Activated CD8-positive, alpha-beta memory T cell treated with anti-CD3 and anti-CD28 coated beads, Interleukin-2, amount 50 U/mL, for 1 hour (primary cell): ENCODE measurements around the gene EEA1.
"Not testable (repeated sequence)": the region's sequence is repeated elsewhere in the genome, so short reads cannot be mapped to it uniquely, and the experiment has no call there.

ENCODE experiments used
- DNase-seq: peaks from one replicate; pipeline ENCODE4 v3.0.0-alpha.2; 2020; ENCODE audit errors: extremely low read depth

The EEA1 gene

GRCh38 chr12:92803903-92804302, 125.2 kb downstream of the EEA1 start:
- DNase-seq, result no peak

- DNase-seq, result no peak
Observed at GRCh38 chr12:92802906-92803305, 126.2 kb downstream of the EEA1 start.

DNA sequence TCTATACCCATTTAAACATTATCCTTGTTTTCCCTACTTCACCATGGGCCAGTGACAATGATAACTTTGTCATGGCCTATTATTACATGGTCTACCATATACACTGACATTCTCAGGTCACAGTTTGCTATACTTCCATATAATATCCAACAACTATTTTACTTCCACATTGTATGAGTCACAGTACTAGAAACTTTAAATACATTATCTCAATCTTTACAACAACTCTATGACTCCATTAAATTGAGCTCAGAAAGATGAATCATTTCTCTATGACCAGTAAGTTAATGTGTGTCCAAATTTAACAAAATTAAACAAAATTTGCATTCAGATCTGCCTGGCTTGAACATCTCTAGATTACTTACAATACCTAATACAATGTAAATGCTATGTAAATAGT, 132.4 kb downstream of the EEA1 start:
- no peak for DNase-seq

GRCh38 chr12:92794814-92795213, 134.3 kb downstream of the EEA1 start:
- no peak for DNase-seq

DNA sequence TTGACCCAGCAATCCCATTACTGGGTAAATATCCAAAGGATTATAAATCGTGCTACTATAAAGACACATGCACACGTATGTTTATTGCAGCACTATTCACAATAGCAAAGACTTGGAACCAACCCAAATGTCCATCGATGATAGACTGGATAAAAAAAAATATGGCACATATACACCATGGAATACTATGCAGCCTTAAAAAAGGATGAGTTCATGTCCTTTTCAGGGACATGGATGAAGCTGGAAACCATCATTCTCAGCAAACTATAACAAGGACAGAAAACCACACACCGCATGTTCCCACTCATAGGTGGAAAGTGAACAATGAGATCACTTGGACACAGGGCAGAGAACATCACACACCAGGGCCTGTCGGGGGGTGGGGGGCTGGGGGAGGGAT, 134.7 kb downstream of the EEA1 start:
- not testable (repeated sequence) for DNase-seq

DNA sequence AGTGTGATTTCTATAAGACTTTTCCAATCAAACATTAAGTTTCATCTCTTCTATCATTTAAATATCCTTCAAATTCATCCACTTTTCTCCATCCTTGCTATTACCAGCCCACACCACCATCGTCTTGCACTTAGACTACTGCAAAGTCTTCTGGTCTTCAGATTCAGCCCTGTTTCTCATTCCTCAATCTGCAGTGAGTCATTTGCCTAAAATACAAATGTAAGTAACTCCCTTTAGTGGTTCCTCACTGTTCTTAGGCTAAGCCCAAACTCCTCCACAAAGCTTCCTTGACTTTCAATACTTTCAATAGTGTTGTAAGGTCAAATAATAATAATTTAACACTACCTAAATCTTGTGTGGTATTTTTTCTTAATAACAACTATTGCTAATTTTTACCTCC, 143.1 kb downstream of the EEA1 start:
- no peak for DNase-seq

- DNase-seq, result no peak
Observed at GRCh38 chr12:92785563-92785950, 143.5 kb downstream of the EEA1 start.

GRCh38 chr12:92784797-92785562, 144.1 kb downstream of the EEA1 start:
- peak; percentile 5 for DNase-seq

GRCh38 chr12:92784356-92784755, 144.7 kb downstream of the EEA1 start:
- no peak for DNase-seq

- DNase-seq, result no peak
Observed at GRCh38 chr12:92779902-92780301, 149.2 kb downstream of the EEA1 start.

DNA sequence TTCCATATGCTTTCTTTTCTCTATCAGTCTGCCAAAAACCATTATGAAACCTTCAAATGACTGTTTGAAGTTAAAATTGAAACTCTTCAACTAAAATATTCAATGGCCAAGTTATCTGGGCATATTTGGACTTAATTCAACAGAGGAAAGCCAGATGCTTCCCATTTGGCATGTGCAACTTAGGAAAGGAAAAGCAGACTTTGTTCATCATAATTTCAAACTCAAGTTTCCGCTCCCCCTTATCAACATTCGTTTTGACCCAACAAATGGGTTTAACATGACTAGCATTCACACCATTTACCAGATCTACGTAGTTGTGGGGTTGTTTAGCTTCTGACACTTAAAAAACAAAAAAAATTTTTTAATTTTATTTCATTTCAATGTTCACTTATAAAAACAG, 150.6 kb downstream of the EEA1 start:
- no peak for DNase-seq

DNA sequence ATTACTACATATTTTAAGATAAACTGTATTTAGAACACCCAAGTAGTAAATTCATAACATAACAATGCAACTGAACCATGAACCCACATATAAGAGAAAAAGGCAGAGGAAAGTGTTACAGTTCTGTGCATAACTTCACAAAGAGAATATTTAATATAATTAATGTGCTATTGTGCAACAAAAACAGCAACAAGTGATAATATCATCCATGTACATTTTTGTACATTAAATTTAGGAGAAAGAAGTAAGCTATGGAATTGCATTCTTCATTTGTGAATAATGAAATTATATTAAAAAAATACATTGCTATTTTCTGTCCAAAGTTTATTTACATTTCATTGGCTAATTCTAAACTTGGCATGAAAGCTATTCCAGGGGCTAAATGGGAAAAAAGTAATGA, 153.7 kb downstream of the EEA1 start:
- no peak for DNase-seq

GRCh38 chr12:92771001-92771400, 158.1 kb downstream of the EEA1 start:
- DNase-seq, result no peak

- DNase-seq, result no peak
Observed at GRCh38 chr12:92769124-92769901, 159.8 kb downstream of the EEA1 start.

DNA sequence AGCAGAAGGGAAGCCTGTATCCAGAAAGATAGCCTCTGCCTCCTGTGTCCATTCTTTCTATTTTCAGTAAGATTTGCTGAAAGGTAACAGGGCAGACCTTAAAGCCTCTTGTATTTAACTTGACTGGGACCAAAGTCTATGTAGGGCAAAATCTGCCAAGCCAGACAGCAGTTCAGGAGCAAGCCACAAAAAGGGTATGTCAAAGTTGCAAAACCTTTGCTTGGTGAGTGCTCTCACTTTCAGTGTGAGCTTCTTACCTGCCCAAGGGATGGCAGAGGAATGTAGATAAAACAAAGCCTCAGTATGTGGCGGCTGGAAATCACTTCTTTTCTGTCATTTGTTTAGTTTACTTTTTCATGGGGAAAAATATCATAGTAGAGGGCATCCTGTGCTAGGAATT, 163.2 kb downstream of the EEA1 start:
- no peak for DNase-seq

DNA sequence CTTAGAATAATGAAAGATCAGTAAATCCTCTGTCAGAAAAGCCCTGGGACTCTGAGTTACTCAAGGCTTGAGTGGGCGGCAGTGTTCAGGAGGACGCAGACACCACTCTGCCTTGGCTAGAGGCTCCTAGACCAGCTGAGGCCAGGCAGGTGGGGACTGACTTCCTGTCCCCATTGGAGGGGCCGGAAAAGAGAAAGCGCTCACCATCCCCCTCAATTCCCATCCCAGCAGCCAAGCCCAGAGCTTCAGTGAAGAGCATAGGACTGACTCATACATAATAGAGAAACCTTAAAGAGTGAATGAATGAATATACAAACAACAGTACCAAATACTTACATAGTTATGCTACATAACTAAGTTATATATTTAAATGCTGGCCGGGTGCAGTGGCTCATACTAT, 164.3 kb downstream of the EEA1 start:
- DNase-seq, result no peak

DNA sequence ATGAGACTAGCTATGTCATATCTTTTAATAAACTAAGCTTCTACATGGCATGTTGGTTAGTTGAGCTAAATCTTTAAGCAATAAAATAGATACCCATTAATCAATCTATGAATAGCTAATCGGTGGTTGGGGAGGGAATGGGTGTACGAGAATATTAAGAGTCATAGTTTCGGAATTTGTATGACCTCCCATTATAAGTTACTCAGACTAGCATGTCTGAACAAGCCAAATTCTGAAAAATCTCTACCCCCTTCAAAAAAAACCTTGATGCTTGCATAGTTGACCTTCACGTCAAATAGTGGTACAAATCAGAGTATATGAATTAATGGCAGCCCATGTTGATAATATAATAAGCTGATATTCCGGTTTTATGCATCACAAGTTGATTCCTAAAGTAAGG, 166.3 kb downstream of the EEA1 start:
- no peak for DNase-seq

- DNase-seq, result no peak
Observed at GRCh38 chr12:92759634-92760268, 169.3 kb downstream of the EEA1 start.

GRCh38 chr12:92757597-92758121, 171.4 kb downstream of the EEA1 start:
- DNase-seq, result no peak

GRCh38 chr12:92756898-92757596, 172.0 kb downstream of the EEA1 start:
- DNase-seq, result no peak

DNA sequence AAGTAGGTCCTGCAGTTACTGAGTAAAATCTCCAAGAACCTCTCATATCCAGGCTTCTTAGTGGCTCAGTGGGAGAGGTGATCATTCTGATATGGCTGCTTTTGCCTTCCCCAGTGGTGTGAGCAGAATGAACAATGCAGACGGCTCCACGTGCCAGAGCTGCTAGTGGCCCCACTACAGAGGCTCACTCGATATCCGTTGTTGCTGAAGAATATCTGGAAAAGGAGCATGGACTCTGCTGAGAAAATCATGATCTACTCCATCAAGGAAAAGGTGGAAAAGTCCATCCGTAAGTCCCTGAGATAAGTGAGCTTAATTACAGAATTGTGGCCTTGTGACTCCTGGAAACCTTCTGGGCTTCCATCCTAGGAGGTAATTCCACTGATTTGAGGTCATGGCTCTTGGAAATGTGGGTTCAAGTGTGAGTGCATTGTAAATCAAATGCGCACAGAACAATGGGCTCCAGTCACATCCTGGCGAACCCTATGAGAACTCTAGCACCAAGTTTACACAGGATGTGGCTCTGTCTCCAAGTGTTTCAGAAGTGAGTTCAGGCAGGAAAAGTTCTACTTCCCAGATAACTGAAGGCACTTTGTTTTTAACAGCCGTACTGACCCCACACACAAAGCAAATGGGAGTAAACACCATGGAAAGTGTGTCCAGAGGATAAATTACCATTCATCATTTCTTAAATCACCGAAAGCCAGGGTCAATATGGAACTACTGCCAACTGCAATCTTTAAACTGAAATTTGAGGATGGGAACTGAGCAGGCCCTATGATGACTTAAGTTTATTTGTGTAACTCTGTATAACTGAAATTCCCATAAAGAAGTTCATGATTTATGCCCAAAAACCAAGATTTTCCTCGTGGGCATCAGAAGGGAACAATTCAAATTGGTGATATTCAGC, 174.9 kb downstream of the EEA1 start:
- no peak for DNase-seq
